Thyroid gland (tissue), 4 donors: ENCODE results near the gene LRGUK.

Experiments used
- CTCF ChIP-seq, 6 experiments: fragments of 200-600 bp in 3 of 6; fragments of 450-650 bp in 3 of 6; sonication (generic) in 3 of 6; IDR thresholded peaks; one replicate each; pipeline ENCODE4 v1.5.1; 2016 to 2019; ENCODE audit warnings: antibody characterized with exemption in 6 of 6, mild to moderate bottlenecking in 2 of 6, inconsistent platforms in 1 of 6, moderate library complexity in 1 of 6
- POLR2A ChIP-seq, 2 donors: fragments of 450-650 bp; IDR thresholded peaks; one replicate each; pipeline ENCODE4 v1.6.1; 2017; ENCODE audit warnings: antibody characterized with exemption in 2 of 2, mild to moderate bottlenecking in 2 of 2, moderate library complexity in 1 of 2

GRCh38 chr7:134209322-134210015 is 82.3 kb downstream of the LRGUK start:
- no peak for TF ChIP-seq POLR2A (IDR thresholded peaks at IDR 0.05)
- TF ChIP-seq CTCF (IDR thresholded peaks at IDR 0.05), result no peak
